Measurements from ENCODE around the gene SNF8.

Gene SNF8

GRCh38 chr17:48909783-48910182 is 34.9 kb downstream of the SNF8 start:
- Histone ChIP-seq H3K9me3 (ENCODE audit: insufficient read depth, low read depth, low read length) (no peaks in the 10 kb centered on the region), H3K9me2 (replicated peaks; ENCODE audit: low read depth, low read length) (no peaks in the 10 kb centered on the region), H3K36me3 (ENCODE audit: insufficient read depth, low read length) (peaks cover 28% of the 10 kb centered on the region; the same call in 1 of the 2 replicates), H3K27me3 (ENCODE audit: insufficient read depth, low read length, poor library complexity, severe bottlenecking) (no peaks in the 10 kb centered on the region), H3F3A (ENCODE audit: low read depth) (no peaks in the 10 kb centered on the region), H4K20me1 (ENCODE audit: insufficient read depth, low read length, poor library complexity, severe bottlenecking) (peaks cover 56% of the 10 kb centered on the region), H2AFZ (ENCODE audit: low read length) (no peak overlapping the region), H3K9ac (ENCODE audit: low read depth, low read length, poor library complexity, severe bottlenecking) (peak overlapping the region; percentile 80), H3K4me3 (ENCODE audit: low read length, poor library complexity, severe bottlenecking) (peak overlapping the region; percentile 92), H3K4me1 (ENCODE audit: insufficient read depth, low read length, poor library complexity, severe bottlenecking) (peaks cover 52% of the 10 kb centered on the region), H3K79me2 (ENCODE audit: insufficient read depth, low read length) (peaks cover 71% of the 10 kb centered on the region), H3K4me2 (ENCODE audit: low read depth, low read length, poor library complexity, severe bottlenecking) (peak overlapping the region; percentile 98)
- no peak for TF ChIP-seq CTCF (conservative IDR thresholded peaks at IDR 0.05; ENCODE audit: low read length)

GRCh38 chr17:48908853-48909394 is 35.7 kb downstream of the SNF8 start:
- no peaks in the 10 kb centered on the region for H3F3A ChIP-seq (ENCODE audit: low read depth)
- TF ChIP-seq EZH2phosphoT487 (IDR thresholded peaks at IDR 0.05; ENCODE audit: borderline replicate concordance) (no peak), CTCF (conservative IDR thresholded peaks at IDR 0.05; ENCODE audit: low read length) (no peak)
- H3K27me3 ChIP-seq (ENCODE audit: insufficient read depth, low read length, poor library complexity, severe bottlenecking), result no peaks in the 10 kb centered on the region
- peaks cover 47% of the 10 kb centered on the region for H3K4me1 ChIP-seq (ENCODE audit: insufficient read depth, low read length, poor library complexity, severe bottlenecking)
- peaks cover 63% of the 10 kb centered on the region for H3K79me2 ChIP-seq (ENCODE audit: insufficient read depth, low read length)
- no peaks in the 10 kb centered on the region for H3K9me3 ChIP-seq (ENCODE audit: insufficient read depth, low read depth, low read length)
- H3K36me3 ChIP-seq (ENCODE audit: insufficient read depth, low read length), result peaks cover 23% of the 10 kb centered on the region; the same call in 1 of the 2 replicates
- peak overlapping the region; percentile 98 for H3K4me2 ChIP-seq (ENCODE audit: low read depth, low read length, poor library complexity, severe bottlenecking)
- peaks cover 49% of the 10 kb centered on the region for H4K20me1 ChIP-seq (ENCODE audit: insufficient read depth, low read length, poor library complexity, severe bottlenecking)
- H3K9ac ChIP-seq (ENCODE audit: low read depth, low read length, poor library complexity, severe bottlenecking), result peak overlapping the region; percentile 80
- no peak overlapping the region; the same call in 1 of the 2 replicates for H2AFZ ChIP-seq (ENCODE audit: low read length)
- H3K4me3 ChIP-seq (ENCODE audit: low read length, poor library complexity, severe bottlenecking), result peak overlapping the region; percentile 92
- no peaks in the 10 kb centered on the region for H3K9me2 ChIP-seq (replicated peaks; ENCODE audit: low read depth, low read length)

GRCh38 chr17:48908047-48908843 is 36.4 kb downstream of the SNF8 start, which contains the start of gene UBE2Z:
Gene UBE2Z (plus strand): TSS chr17:48908407. CDS start chr17:48908504, 97 bp downstream.
- H3K9me2 ChIP-seq (replicated peaks; ENCODE audit: low read depth, low read length), result no peaks in the 10 kb centered on the region
- TF ChIP-seq CTCF (conservative IDR thresholded peaks at IDR 0.05; ENCODE audit: low read length) (peak; percentile 44), EZH2phosphoT487 (IDR thresholded peaks at IDR 0.05; ENCODE audit: borderline replicate concordance) (no peak)
- H3K79me2 ChIP-seq (ENCODE audit: insufficient read depth, low read length), result peaks cover 56% of the 10 kb centered on the region
- peak within 1 kb of the TSS; percentile 80 for H3K9ac ChIP-seq (ENCODE audit: low read depth, low read length, poor library complexity, severe bottlenecking)
- H3K9me3 ChIP-seq (ENCODE audit: insufficient read depth, low read depth, low read length), result no peaks in the 10 kb centered on the region
- H2AFZ ChIP-seq (ENCODE audit: low read length), result peak within 1 kb of the TSS; percentile 78
- peak within 1 kb of the TSS; percentile 98 for H3K4me2 ChIP-seq (ENCODE audit: low read depth, low read length, poor library complexity, severe bottlenecking)
- no peaks in the 10 kb centered on the region for H3F3A ChIP-seq (ENCODE audit: low read depth)
- H4K20me1 ChIP-seq (ENCODE audit: insufficient read depth, low read length, poor library complexity, severe bottlenecking), result peaks cover 42% of the 10 kb centered on the region
- peaks cover 42% of the 10 kb centered on the region for H3K4me1 ChIP-seq (ENCODE audit: insufficient read depth, low read length, poor library complexity, severe bottlenecking)
- no peaks in the 10 kb centered on the region for H3K27me3 ChIP-seq (ENCODE audit: insufficient read depth, low read length, poor library complexity, severe bottlenecking)
- H3K36me3 ChIP-seq (ENCODE audit: insufficient read depth, low read length), result peaks cover 17% of the 10 kb centered on the region; the same call in 1 of the 2 replicates
- H3K4me3 ChIP-seq (ENCODE audit: low read length, poor library complexity, severe bottlenecking), result peak within 1 kb of the TSS; percentile 92

Data from Loucy (cell line).